Measurements from ENCODE around the gene CLTC. TPM values are rescaled to one million over a fixed set of nuclear protein-coding genes. Genes with fewer than 3 reads are reported as not detected.

Gene CLTC
- polyA plus RNA-seq, 2 of the 4 experiments (the other 2 are of a cell fraction), result 183 to 360 TPM

GRCh38 chr17:59727817-59728533, 108.3 kb downstream of the CLTC start:
- FAIRE-seq (peak; percentile 63), ATAC-seq (no peak), DNase-seq (ENCODE audit: low read depth in 1 of 2, low spot score in 1 of 2) (no peak)
- H3K4me3 ChIP-seq, result no peak overlapping the region
- peak overlapping the region; percentile 45 for H3K4me2 ChIP-seq
- TF ChIP-seq MAFK (IDR thresholded peaks at IDR 0.05; ENCODE audit: partially characterized antibody) (peak; percentile 83), PBX3 (IDR thresholded peaks at IDR 0.05) (no peak), CEBPB (IDR thresholded peaks at IDR 0.05) (no peak)
- H3K27ac ChIP-seq, result peak overlapping the region in 1 of 2 experiments; percentile 46; a peak in 1 of 6 replicates
- peaks cover 77% of the 10 kb centered on the region for H3K4me1 ChIP-seq
- H3K9me3 ChIP-seq, result no peaks in the 10 kb centered on the region
- CTCF ChIA-PET, result interaction anchor here (0.5 to 2.2 kb wide), 7 partner anchors 12 to 309 kb away, joined by 3 to 11 read pairs (median 3); partner anchors contain the start of genes PTRH2 and VMP1
- 87% methylated on average over 1 of the region's 1 CpG for WGBS (ENCODE audit: missing lambda C conversion rate)
- POLR2A ChIA-PET, result interaction anchor here (0.6 kb wide), 1 partner anchor 108 kb away, joined by 3 read pairs; no protein-coding TSS in a partner anchor

GRCh38 chr17:59730268-59730834, 110.7 kb downstream of the CLTC start:
- FAIRE-seq, result peak; percentile 68

GRCh38 chr17:59733697-59734096, 114.0 kb downstream of the CLTC start:
- Histone ChIP-seq H3K4me2 (no peak overlapping the region), H3K9me3 (no peaks in the 10 kb centered on the region), H3K4me1 (peaks cover 29% of the 10 kb centered on the region), H3K27ac (no peak overlapping the region), H3K4me3 (no peak overlapping the region)
- ATAC-seq, result no peak
- DNase-seq (ENCODE audit: low read depth in 1 of 2, low spot score in 1 of 2), result no peak
- ChIA-PET POLR2A (interaction anchor here (0.9 kb wide), 1 partner anchor 26 kb away, joined by 3 read pairs; the partner anchor contains the start of genes PTRH2 and VMP1), CTCF (interaction anchor here (0.7 to 4.6 kb wide), 6 partner anchors 12 to 321 kb away, joined by 3 to 33 read pairs (median 4); partner anchors contain the start of genes PTRH2 and VMP1)
- TF ChIP-seq ZSCAN20 (CRISPR knock-in tag; IDR thresholded peaks at IDR 0.05), result no peak
- TF ChIP-seq HOXB13 (CRISPR knock-in tag; IDR thresholded peaks at IDR 0.05; ENCODE audit: low read depth), result no peak
- TF ChIP-seq BCL3 (IDR thresholded peaks at IDR 0.05), result no peak
- no peak for TF ChIP-seq RAD21 (conservative IDR thresholded peaks at IDR 0.05 in 1 of 2, IDR thresholded peaks at IDR 0.05 in 1 of 2)
- TF ChIP-seq CEBPB (IDR thresholded peaks at IDR 0.05), result no peak
- no peak for TF ChIP-seq CBX8 (IDR thresholded peaks at IDR 0.05)
- no peak for TF ChIP-seq KDM1A (IDR thresholded peaks at IDR 0.05; ENCODE audit: low read depth)
- TF ChIP-seq JUN (IDR thresholded peaks at IDR 0.05), result no peak
- no peak for TF ChIP-seq CTCF (IDR thresholded peaks at IDR 0.05)
- no peak for TF ChIP-seq RCOR1 (IDR thresholded peaks at IDR 0.05; ENCODE audit: low read depth, low read length)
- no peak for TF ChIP-seq SMC3 (IDR thresholded peaks at IDR 0.05)
- no peak for TF ChIP-seq ELK1 (IDR thresholded peaks at IDR 0.05; ENCODE audit: low read depth, low read length)
- TF ChIP-seq BHLHE40 (IDR thresholded peaks at IDR 0.05; ENCODE audit: low read depth, low read length), result no peak
- no peak for TF ChIP-seq ESRRA (IDR thresholded peaks at IDR 0.05; ENCODE audit: borderline replicate concordance, low read length)
- TF ChIP-seq HES2 (IDR thresholded peaks at IDR 0.05), result no peak
- no peak for TF ChIP-seq EP300 (IDR thresholded peaks at IDR 0.05)
- TF ChIP-seq FOSB (CRISPR knock-in tag; IDR thresholded peaks at IDR 0.05), result no peak
- TF ChIP-seq GATA3 (IDR thresholded peaks at IDR 0.05; ENCODE audit: borderline replicate concordance), result no peak
- TF ChIP-seq CHD4 (IDR thresholded peaks at IDR 0.05; ENCODE audit: borderline replicate concordance), result no peak
- WGBS (ENCODE audit: missing lambda C conversion rate), result 95% methylated on average over 2 of the region's 2 CpGs
- no peak for FAIRE-seq

More at GRCh38 chr17:59730268-59730834, 110.7 kb downstream of the CLTC start:
- no peak overlapping the region for H3K4me3 ChIP-seq
- ChIA-PET POLR2A (no interaction called here), CTCF (interaction anchor here (1.0 kb wide), 1 partner anchor 29 kb away, joined by 7 read pairs; no protein-coding TSS in a partner anchor)
- peak overlapping the region; percentile 46 to 72; a peak in 4 of 6 replicates for H3K27ac ChIP-seq
- DNase-seq (ENCODE audit: low read depth in 1 of 2, low spot score in 1 of 2), result no peak
- H3K9me3 ChIP-seq, result no peaks in the 10 kb centered on the region
- no peak overlapping the region for H3K4me2 ChIP-seq
- no peak for TF ChIP-seq PHF8 (IDR thresholded peaks at IDR 0.05; ENCODE audit: borderline replicate concordance, low read depth)
- TF ChIP-seq ESRRA (IDR thresholded peaks at IDR 0.05; ENCODE audit: borderline replicate concordance, low read length), result no peak
- peak; percentile 52 for TF ChIP-seq MAFK (IDR thresholded peaks at IDR 0.05; ENCODE audit: partially characterized antibody)
- TF ChIP-seq JUNB (IDR thresholded peaks at IDR 0.05), result no peak
- ATAC-seq, result no peak
- WGBS (ENCODE audit: missing lambda C conversion rate), result 83% methylated on average over 1 of the region's 1 CpG
- peaks cover 63% of the 10 kb centered on the region for H3K4me1 ChIP-seq
